HepG2 (cell line): ENCODE results near the gene MTSS2. TPM values are rescaled to one million over a fixed set of nuclear protein-coding genes. Genes with fewer than 3 reads are reported as not detected.

Source experiments
- ATAC-seq: fragments of 200-7000 bp; cut with Tn5 transposase; 3 replicates; pipeline ENCODE4 v1.9.1; 2020; ENCODE audit warnings: mild to moderate bottlenecking, moderate library complexity
- BruUV-seq: library from RNA; stranded (reverse); fragments of 400-500 nt; replicated peaks from 2 replicates; lab custom pipeline; 2021; lab: Mats Ljungman, UMichigan
- CTCF ChIA-PET: fragments of 300-600 bp; formaldehyde crosslinking; extraction: SDS; loops from one replicate; lab custom pipeline; 2021; ENCODE audit warnings: low total read pairs, inconsistent platforms, low intra/inter-chr PET ratio; lab: Yijun Ruan, JAX
- POLR2A ChIA-PET: fragments of 350-600 bp; sonication (Branson Sonifier 250); formaldehyde crosslinking; loops from one replicate; lab custom pipeline; 2020; ENCODE audit warnings: antibody characterized with exemption, inconsistent platforms; lab: Yijun Ruan, JAX
- DNase-seq: peaks from one replicate; pipeline ENCODE4 v3.0.0-alpha.2; 2015; ENCODE audit warnings: low spot score
- FAIRE-seq: peaks from 3 replicates; lab custom pipeline; 2011; peaks lifted over from hg19 to GRCh38; lab: Jason Lieb, UNC
- H2AFZ ChIP-seq: one replicate; pipeline ENCODE4 v1.6.1; 2011; ENCODE audit warnings: low read length, inconsistent platforms
- H3K27ac ChIP-seq: fragments of 300-600 bp; 3 replicates; pipeline ENCODE4 v1.8.0; 2011; ENCODE audit warnings: mixed run types, mild to moderate bottlenecking, mixed read lengths, low read length, inconsistent platforms; ENCODE audit not compliant: insufficient read depth; ENCODE audit errors: extremely low read length
- H3K27me3 ChIP-seq, 2 experiments: fragments of 200-600 bp in 1 of 2; 2 replicates in 1 of 2; 3 replicates in 1 of 2; pipeline versions ENCODE4 v1.6.0 to v1.8.0; 2011; ENCODE audit warnings: low read length in 2 of 2, mild to moderate bottlenecking in 2 of 2, moderate library complexity in 2 of 2, inconsistent platforms in 1 of 2; ENCODE audit not compliant: insufficient read depth in 2 of 2, control insufficient read depth in 1 of 2
- H3K36me3 ChIP-seq, 2 experiments: fragments of 200-600 bp in 1 of 2; replicated peaks in 1 of 2; 2 replicates in 1 of 2; 3 replicates in 1 of 2; pipeline versions ENCODE4 v1.5.1 to v1.8.0; 2011; ENCODE audit warnings: low read length in 2 of 2, inconsistent platforms in 1 of 2; ENCODE audit not compliant: insufficient read depth in 2 of 2, control insufficient read depth in 1 of 2
- H3K4me1 ChIP-seq: 2 replicates; pipeline ENCODE4 v1.5.1; 2012; ENCODE audit warnings: low read length, inconsistent platforms; ENCODE audit not compliant: insufficient read depth
- H3K4me2 ChIP-seq: 2 replicates; pipeline ENCODE4 v1.6.0; 2011; ENCODE audit warnings: low read depth, low read length, inconsistent platforms
- H3K4me3 ChIP-seq, 3 experiments: fragments of 200-600 bp in 1 of 3; sonication (generic), shearing (Covaris generic) in 1 of 3; replicated peaks in 1 of 3; 2 replicates each; pipeline ENCODE4 v1.5.1; 2011 to 2016; ENCODE audit warnings: low read length in 3 of 3, inconsistent platforms in 2 of 3, low read depth in 2 of 3, mild to moderate bottlenecking in 2 of 3, control low read depth in 1 of 3, mixed read lengths in 1 of 3; ENCODE audit not compliant: insufficient read depth in 1 of 3
- H3K79me2 ChIP-seq: one replicate; pipeline ENCODE4 v1.6.1; 2011; ENCODE audit warnings: low read length, inconsistent platforms; ENCODE audit not compliant: insufficient read depth
- H3K9ac ChIP-seq: 2 replicates; pipeline ENCODE4 v1.6.0; 2011; ENCODE audit warnings: mild to moderate bottlenecking, low read depth, low read length, inconsistent platforms; ENCODE audit not compliant: insufficient read depth
- H3K9me3 ChIP-seq: 2 replicates; pipeline ENCODE4 v1.5.1; 2012; ENCODE audit warnings: mild to moderate bottlenecking, low read length
- H4K20me1 ChIP-seq: 2 replicates; pipeline ENCODE4 v1.6.0; 2011; ENCODE audit warnings: inconsistent platforms, mild to moderate bottlenecking, low read length, moderate library complexity; ENCODE audit not compliant: insufficient read depth
- AGO2 ChIP-seq: fragments of 200-400 bp; formaldehyde crosslinking; optimal IDR thresholded peaks from 2 replicates; pipeline ENCODE3; 2017; ENCODE audit warnings: mild to moderate bottlenecking, low read depth, low read length, moderate library complexity
- ARID5B ChIP-seq: IDR thresholded peaks from 2 replicates; pipeline ENCODE4 v1.4.0; 2020; ENCODE audit warnings: mild to moderate bottlenecking, missing genetic modification reagents
- CEBPB ChIP-seq: IDR thresholded peaks from 2 replicates; pipeline ENCODE4 v1.6.1; 2011; ENCODE audit warnings: low read depth, low read length, improper control_type of control experiment, borderline replicate concordance
- HNF4G ChIP-seq, 2 experiments: sonication (generic) in 1 of 2; formaldehyde crosslinking in 1 of 2; IDR thresholded peaks; 2 replicates each; pipeline versions ENCODE4 v1.4.0 to v1.6.1; 2011 to 2020; ENCODE audit warnings: borderline replicate concordance in 2 of 2, low read depth in 2 of 2, mild to moderate bottlenecking in 2 of 2, low read length in 1 of 2, missing genetic modification reagents in 1 of 2, moderate library complexity in 1 of 2
- JUN ChIP-seq: sonication (generic); formaldehyde crosslinking; IDR thresholded peaks from 2 replicates; pipeline ENCODE4 v1.4.0; 2020; ENCODE audit warnings: mild to moderate bottlenecking, missing genetic modification reagents
- MBNL3 ChIP-seq: fragments of 250-450 bp; sonication (Bioruptor Pico); conservative IDR thresholded peaks from 2 replicates; pipeline ENCODE4 v1.8.0; 2022; ENCODE audit warnings: mild to moderate bottlenecking, inconsistent platforms
- NR2F1 ChIP-seq, 2 experiments: fragments of 450-650 bp in 1 of 2; formaldehyde crosslinking in 1 of 2; IDR thresholded peaks; 2 replicates each; pipeline versions ENCODE4 v1.5.0 to v1.6.1; 2016 to 2020; ENCODE audit warnings: mild to moderate bottlenecking in 1 of 2, missing compliant biosample characterization in 1 of 2, missing genetic modification reagents in 1 of 2, moderate library complexity in 1 of 2
- PHF5A ChIP-seq: IDR thresholded peaks from one replicate; pipeline ENCODE4 v1.6.1; 2018; ENCODE audit warnings: low read depth, missing genetic modification reagents; ENCODE audit not compliant: unreplicated experiment
- PITX1 ChIP-seq: sonication (generic); formaldehyde crosslinking; IDR thresholded peaks from 2 replicates; pipeline ENCODE4 v1.5.1; 2020; ENCODE audit warnings: mild to moderate bottlenecking, missing genetic modification reagents
- SNRNP70 ChIP-seq: fragments of 200-400 bp; formaldehyde crosslinking; IDR thresholded peaks from 2 replicates; pipeline ENCODE4 v1.6.1; 2017; ENCODE audit warnings: mild to moderate bottlenecking, low read depth, low read length, moderate library complexity
- YEATS2 ChIP-seq: sonication (generic); formaldehyde crosslinking; IDR thresholded peaks from 2 replicates; pipeline ENCODE4 v1.4.0; 2020; ENCODE audit warnings: missing genetic modification reagents, borderline replicate concordance
- WGBS: methylation state at CpG from one replicate; pipeline ENCODE4 v1.1.6; 2017; ENCODE audit warnings: low lambda C conversion rate; 5-methylcytosine and 5-hydroxymethylcytosine counted together
- in situ Hi-C: cut with HindIII; loops from 2 replicates; pipeline ENCODE4 v1.10.0; 2017; ENCODE audit warnings: low pct_unique_long_range_greater_than_20kb; ENCODE audit not compliant: extremely low pct_ligation_motif_present
- intact Hi-C: fragments of 100-400 bp; cut with micrococcal nuclease; formaldehyde crosslinking; loops from one replicate; pipeline ENCODE4 v1.10.0; 2022; ENCODE audit not compliant: unreplicated experiment
- polyA plus RNA-seq, 8 experiments: library from polyadenylated mRNA; depleted of rRNA in 3 of 8; stranded (reverse) in 7 of 8; unstranded in 1 of 8; fragments of >200 nt; fragmentation: Illumina TruSeq in 4 of 8; extraction: Trizol in 4 of 8; gene quantifications; 2 replicates each; pipeline versions ENCODE4 v1.2.1 to v1.2.3, GENCODE V29; 2011 to 2016; ENCODE audit warnings: low read depth in 4 of 8, missing spikeins in 1 of 8, mixed read lengths in 1 of 8; ENCODE audit not compliant: insufficient read depth in 1 of 8
- total RNA-seq, 5 experiments: library from RNA; depleted of rRNA; stranded (reverse); fragments of >200 nt; fragmentation: Illumina TruSeq; extraction: Trizol; gene quantifications; 2 replicates each; pipeline ENCODE4 v1.2.3, GENCODE V29; 2016; ENCODE audit warnings: low read depth in 1 of 5

Gene MTSS2
- total and polyA plus RNA-seq, 2 of the 13 experiments (the other 11 are each of a cell fraction or from before 2014, with no cell fraction given) = 132 to 242 TPM

- no peak for DNase-seq
- in situ Hi-C loops (no loop called here), intact Hi-C loops (no loop called here)
- CTCF ChIA-PET = no interaction called here
- no peak for FAIRE-seq
- WGBS = 84% methylated on average over 1 of the region's 1 CpG
- Histone ChIP-seq H3K27me3 (peaks cover 4 to 29% of the 10 kb centered on the region in 2 experiments; a peak in 4 of 5 replicates), H3K4me3 (no peak overlapping the region), H2AFZ (no peak overlapping the region), H3K9ac (no peak overlapping the region), H3K4me2 (no peak overlapping the region), H3K79me2 (no peaks in the 10 kb centered on the region), H3K4me1 (peaks cover 20% of the 10 kb centered on the region), H3K9me3 (no peaks in the 10 kb centered on the region), H3K36me3 (no peaks in the 10 kb centered on the region), H4K20me1 (no peaks in the 10 kb centered on the region), H3K27ac (no peak overlapping the region)
- no peak for TF ChIP-seq AGO2
- TF ChIP-seq JUN (CRISPR knock-in tag) = no peak
- TF ChIP-seq YEATS2 (CRISPR knock-in tag) = no peak
- peak; percentile 71; the same call in 1 of the 2 replicates for TF ChIP-seq CEBPB
- POLR2A ChIA-PET = no interaction called here
- BruUV-seq = no TSS peak
- no peak for ATAC-seq
These were observed 43.2 kb downstream of the MTSS2 start for GRCh38 chr16:70642633-70643032.

- CTCF ChIA-PET = no interaction called here
- Histone ChIP-seq H3K79me2 (no peaks in the 10 kb centered on the region), H4K20me1 (no peaks in the 10 kb centered on the region), H3K27me3 (peaks cover 0 to 3% of the 10 kb centered on the region in 2 experiments; a peak in 2 of 5 replicates), H3K9me3 (no peaks in the 10 kb centered on the region), H3K36me3 (no peaks in the 10 kb centered on the region), H3K9ac (no peak overlapping the region), H2AFZ (no peak overlapping the region), H3K27ac (no peak overlapping the region), H3K4me1 (peaks cover 25% of the 10 kb centered on the region), H3K4me2 (peak overlapping the region; percentile 22; the same call in 1 of the 2 replicates), H3K4me3 (no peak overlapping the region)
- 27% methylated on average over 18 of the region's 18 CpGs for WGBS
- in situ Hi-C loops = no loop called here
- ATAC-seq = peak; percentile 87
- DNase-seq = peak; percentile 71
- intact Hi-C loops = no loop called here
- POLR2A ChIA-PET = interaction anchor here (0.7 to 0.8 kb wide), 2 partner anchors 113 to 293 kb away, joined by 3 to 4 read pairs; partner anchors contain the start of gene DDX19A
- no TSS peak for BruUV-seq
- FAIRE-seq = peak; percentile 23
- TF ChIP-seq NR2F1 (CRISPR knock-in tag; IDR thresholded peaks at IDR 0.05) (peak in 1 of 2 experiments; percentile 52; a peak in 1 of 4 replicates), PITX1 (peak; percentile 30; the same call in 1 of the 2 replicates), SNRNP70 (no peak), PHF5A (CRISPR knock-in tag) (no peak), ARID5B (CRISPR knock-in tag) (peak; percentile 45; the same call in 1 of the 2 replicates), MBNL3 (CRISPR knock-in tag) (no peak), HNF4G (IDR thresholded peaks at IDR 0.05; ENCODE audit: borderline replicate concordance, low read depth, low read length) (no peak), HNF4G (CRISPR knock-in tag; IDR thresholded peaks at IDR 0.05; ENCODE audit: borderline replicate concordance, low read depth) (no peak)
These were observed 46.8 kb downstream of the MTSS2 start for GRCh38 chr16:70638814-70639792.
